Type B pancreatic cell (in vitro differentiated cells): ENCODE data around the gene LKAAEAR1. TPM values are rescaled to one million over a fixed set of nuclear protein-coding genes. Genes with fewer than 3 reads are reported as not detected.

ENCODE experiments used
- DNase-seq: peaks from one replicate; pipeline ENCODE4 v3.0.0; 2021; ENCODE audit warnings: mixed read lengths; ENCODE audit not compliant: unreplicated experiment; ENCODE audit errors: extremely low spot score
- H3K27ac Mint-ChIP-seq: 2 replicates; pipeline ENCODE4 v1.8.0; 2021; ENCODE audit warnings: mild to moderate bottlenecking, mixed read lengths
- H3K27me3 Mint-ChIP-seq: 2 replicates; pipeline ENCODE4 v1.8.0; 2021; ENCODE audit warnings: mixed read lengths
- H3K36me3 Mint-ChIP-seq: 2 replicates; pipeline ENCODE4 v1.8.0; 2021; ENCODE audit warnings: mixed read lengths
- H3K4me1 Mint-ChIP-seq: one replicate; pipeline ENCODE4 v1.8.0; 2021; ENCODE audit warnings: mixed read lengths; ENCODE audit not compliant: unreplicated experiment
- H3K4me3 Mint-ChIP-seq: 2 replicates; pipeline ENCODE4 v1.8.0; 2021; ENCODE audit warnings: mild to moderate bottlenecking, mixed read lengths
- H3K9me3 Mint-ChIP-seq: 2 replicates; pipeline ENCODE4 v1.8.0; 2021; ENCODE audit warnings: mixed read lengths
- total RNA-seq: library from RNA; stranded (reverse); gene quantifications from 2 replicates; pipeline ENCODE4 v1.2.1, GENCODE V29; 2021; ENCODE audit warnings: low replicate concordance
- TF ChIP-seq, protein P1 (sequence below): fragments of 200-600 bp; sonication (generic); conservative IDR thresholded peaks from 2 replicates; pipeline ENCODE4 v1.5.0; 2021; ENCODE audit warnings: antibody characterized with exemption, mild to moderate bottlenecking

Gene LKAAEAR1
- total RNA-seq, 1 donor from 2014 or later = not detected

GRCh38 chr20:64095455-64095854, 11.3 kb upstream of the LKAAEAR1 start:
- H3K4me1 Mint-ChIP-seq = no peaks in the 10 kb centered on the region
- no peaks in the 10 kb centered on the region for H3K36me3 Mint-ChIP-seq
- no peaks in the 10 kb centered on the region for H3K9me3 Mint-ChIP-seq
- TF ChIP-seq, protein P1, sequence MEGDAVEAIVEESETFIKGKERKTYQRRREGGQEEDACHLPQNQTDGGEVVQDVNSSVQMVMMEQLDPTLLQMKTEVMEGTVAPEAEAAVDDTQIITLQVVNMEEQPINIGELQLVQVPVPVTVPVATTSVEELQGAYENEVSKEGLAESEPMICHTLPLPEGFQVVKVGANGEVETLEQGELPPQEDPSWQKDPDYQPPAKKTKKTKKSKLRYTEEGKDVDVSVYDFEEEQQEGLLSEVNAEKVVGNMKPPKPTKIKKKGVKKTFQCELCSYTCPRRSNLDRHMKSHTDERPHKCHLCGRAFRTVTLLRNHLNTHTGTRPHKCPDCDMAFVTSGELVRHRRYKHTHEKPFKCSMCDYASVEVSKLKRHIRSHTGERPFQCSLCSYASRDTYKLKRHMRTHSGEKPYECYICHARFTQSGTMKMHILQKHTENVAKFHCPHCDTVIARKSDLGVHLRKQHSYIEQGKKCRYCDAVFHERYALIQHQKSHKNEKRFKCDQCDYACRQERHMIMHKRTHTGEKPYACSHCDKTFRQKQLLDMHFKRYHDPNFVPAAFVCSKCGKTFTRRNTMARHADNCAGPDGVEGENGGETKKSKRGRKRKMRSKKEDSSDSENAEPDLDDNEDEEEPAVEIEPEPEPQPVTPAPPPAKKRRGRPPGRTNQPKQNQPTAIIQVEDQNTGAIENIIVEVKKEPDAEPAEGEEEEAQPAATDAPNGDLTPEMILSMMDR = no peak
- H3K4me3 Mint-ChIP-seq = no peak overlapping the region
- peaks cover 14% of the 10 kb centered on the region for H3K27me3 Mint-ChIP-seq
- no peak overlapping the region for H3K27ac Mint-ChIP-seq
- DNase-seq = no peak

DNA sequence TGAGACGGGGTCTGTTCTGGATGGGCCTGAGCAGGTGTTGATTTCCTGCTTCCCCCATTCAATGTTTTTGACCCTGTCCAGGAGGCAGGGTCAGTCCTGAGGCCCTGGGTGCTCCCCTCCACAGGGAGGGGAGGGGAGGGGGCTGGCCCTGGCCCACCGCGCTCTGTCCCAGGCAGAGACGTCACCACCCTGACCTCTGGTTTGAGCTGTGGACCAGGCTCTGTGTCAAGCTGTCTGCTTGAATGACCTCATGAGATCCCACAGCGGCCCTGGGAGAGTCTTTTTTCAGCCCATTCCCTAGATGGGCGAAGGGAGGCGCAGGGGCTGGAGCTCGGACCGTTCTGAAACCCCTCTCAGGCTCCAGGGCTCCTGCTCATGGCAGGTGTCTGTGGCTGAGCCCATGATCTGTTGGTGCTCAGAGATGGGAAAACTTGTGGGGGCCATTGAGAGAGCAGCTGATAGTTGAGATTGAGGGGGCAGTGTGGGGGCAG, 8.9 kb upstream of the LKAAEAR1 start:
- no peak overlapping the region for H3K27ac Mint-ChIP-seq
- H3K9me3 Mint-ChIP-seq = no peaks in the 10 kb centered on the region
- DNase-seq = no peak
- H3K4me3 Mint-ChIP-seq = no peak overlapping the region
- H3K27me3 Mint-ChIP-seq = peaks cover 32% of the 10 kb centered on the region
- no peaks in the 10 kb centered on the region for H3K36me3 Mint-ChIP-seq
- no peaks in the 10 kb centered on the region for H3K4me1 Mint-ChIP-seq
- TF ChIP-seq, protein P1 = no peak

DNA sequence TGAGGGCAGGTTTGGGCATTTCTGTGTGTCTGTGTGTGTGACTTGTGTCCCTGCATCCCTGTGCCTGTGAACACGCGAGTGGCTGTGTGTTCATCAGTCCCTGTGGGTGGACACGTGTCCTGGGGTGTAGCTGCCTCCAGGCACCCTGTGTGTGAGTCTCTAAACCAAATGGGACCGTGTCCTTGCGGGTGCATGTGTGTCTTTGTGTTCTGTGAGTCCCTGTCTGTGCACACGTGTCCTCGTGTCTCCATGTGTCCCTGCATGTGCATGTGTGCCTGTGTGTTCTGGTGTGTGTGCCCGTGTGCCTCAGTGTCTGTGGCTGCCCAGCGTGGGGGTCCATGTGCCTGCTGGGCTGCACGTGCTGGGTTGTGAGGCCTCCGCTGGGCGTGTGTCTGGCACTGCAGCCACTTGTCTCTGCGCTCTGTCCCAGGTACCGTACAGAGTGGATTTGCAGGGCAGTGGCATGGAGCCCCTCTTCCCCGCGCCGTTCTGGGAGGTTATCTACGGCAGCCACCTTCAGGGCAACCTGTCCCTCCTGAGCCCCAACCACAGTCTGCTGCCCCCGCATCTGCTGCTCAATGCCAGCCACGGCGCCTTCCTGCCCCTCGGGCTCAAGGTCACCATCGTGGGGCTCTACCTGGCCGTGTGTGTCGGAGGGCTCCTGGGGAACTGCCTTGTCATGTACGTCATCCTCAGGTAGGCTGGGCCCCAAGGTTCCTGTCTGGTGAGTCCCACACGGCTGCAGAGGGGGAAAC, 8.2 kb upstream of the LKAAEAR1 start:
- Mint-ChIP-seq H3K4me1 (no peaks in the 10 kb centered on the region), H3K9me3 (no peaks in the 10 kb centered on the region), H3K27me3 (peaks cover 37% of the 10 kb centered on the region), H3K4me3 (no peak overlapping the region), H3K36me3 (no peaks in the 10 kb centered on the region), H3K27ac (no peak overlapping the region)
- DNase-seq = no peak
- TF ChIP-seq, protein P1 = no peak

DNA sequence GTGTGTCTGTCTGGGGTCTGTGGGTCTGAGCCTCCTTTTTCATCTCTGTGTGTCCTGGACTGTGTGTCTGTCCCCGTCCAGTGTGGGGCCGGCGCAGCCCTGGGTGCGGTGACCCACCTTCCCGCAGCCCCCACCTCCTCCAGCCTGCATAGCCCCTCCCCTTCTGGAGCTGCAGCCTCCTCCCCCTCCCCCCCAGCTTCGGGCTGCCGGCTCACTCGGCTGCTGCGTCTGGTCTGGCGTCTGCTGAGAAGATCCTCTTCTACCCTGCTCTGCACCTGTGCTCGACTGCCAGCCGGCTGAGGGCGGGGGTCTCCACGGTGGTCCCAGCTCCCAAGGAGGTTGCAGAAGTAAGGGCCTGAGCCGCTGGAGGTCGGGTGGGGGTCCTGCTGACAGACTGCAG, 7.6 kb upstream of the LKAAEAR1 start:
- Mint-ChIP-seq H3K4me3 (no peak overlapping the region), H3K27ac (no peak overlapping the region), H3K4me1 (no peaks in the 10 kb centered on the region), H3K27me3 (peaks cover 38% of the 10 kb centered on the region), H3K36me3 (no peaks in the 10 kb centered on the region), H3K9me3 (no peaks in the 10 kb centered on the region)
- TF ChIP-seq, protein P1 = no peak
- no peak for DNase-seq

DNA sequence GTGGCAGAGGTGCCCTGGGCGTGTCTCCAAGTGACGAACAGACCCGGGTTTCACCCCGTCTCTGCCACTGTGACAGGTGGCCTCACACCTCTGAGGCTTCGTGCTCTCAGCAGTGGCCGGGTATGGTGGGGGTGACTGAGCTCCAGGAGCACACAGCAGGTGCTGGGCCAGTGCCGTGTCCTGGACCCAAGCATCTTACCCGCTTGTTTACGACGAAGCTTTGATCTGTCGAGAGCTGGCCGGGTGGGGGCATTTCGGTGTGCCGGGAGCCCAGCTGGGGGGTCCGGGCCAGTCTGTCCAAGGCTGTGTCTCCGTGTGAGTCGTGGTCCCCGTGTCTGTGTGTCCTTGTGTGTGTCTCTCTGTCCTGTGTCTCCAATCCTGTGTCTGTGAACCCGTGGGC, 7.1 kb upstream of the LKAAEAR1 start:
- no peak overlapping the region for H3K27ac Mint-ChIP-seq
- H3K9me3 Mint-ChIP-seq = no peaks in the 10 kb centered on the region
- H3K4me3 Mint-ChIP-seq = no peak overlapping the region
- TF ChIP-seq, protein P1 = no peak
- peaks cover 43% of the 10 kb centered on the region for H3K27me3 Mint-ChIP-seq
- no peak for DNase-seq
- no peaks in the 10 kb centered on the region for H3K36me3 Mint-ChIP-seq
- no peaks in the 10 kb centered on the region for H3K4me1 Mint-ChIP-seq
